GM18511 (cell line): ENCODE data around the gene FEV.
"Not testable (repeated sequence)": the region's sequence is repeated elsewhere in the genome, so short reads cannot be mapped to it uniquely, and the experiment has no call there.

Experiments
- ATAC-seq: cut with Tn5 transposase; IDR thresholded peaks from one replicate; pipeline ENCODE4 v1.9.1; 2021; ENCODE audit warnings: mild to moderate bottlenecking, moderate library complexity; ENCODE audit not compliant: unreplicated experiment

The FEV gene

DNA sequence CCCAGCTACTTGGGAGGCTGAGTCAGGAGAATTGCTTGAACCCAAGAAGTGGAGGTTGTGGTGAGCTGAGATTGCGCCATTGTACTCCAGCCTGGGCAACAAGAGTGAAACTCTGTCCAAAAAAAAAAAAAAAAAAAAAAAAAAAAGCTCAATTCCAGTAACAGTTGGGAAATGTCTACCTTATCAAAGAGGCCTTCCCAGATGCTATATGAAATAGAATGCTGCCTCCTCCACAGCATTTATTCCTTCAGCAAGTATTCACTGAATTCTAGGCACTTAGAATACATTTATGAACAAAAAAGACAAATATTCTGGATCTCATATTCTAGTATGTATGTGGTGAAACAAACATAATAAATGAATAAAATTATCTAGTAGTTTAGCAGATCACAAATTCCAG, 38.4 kb downstream of the FEV start:
- ATAC-seq: no peak

DNA sequence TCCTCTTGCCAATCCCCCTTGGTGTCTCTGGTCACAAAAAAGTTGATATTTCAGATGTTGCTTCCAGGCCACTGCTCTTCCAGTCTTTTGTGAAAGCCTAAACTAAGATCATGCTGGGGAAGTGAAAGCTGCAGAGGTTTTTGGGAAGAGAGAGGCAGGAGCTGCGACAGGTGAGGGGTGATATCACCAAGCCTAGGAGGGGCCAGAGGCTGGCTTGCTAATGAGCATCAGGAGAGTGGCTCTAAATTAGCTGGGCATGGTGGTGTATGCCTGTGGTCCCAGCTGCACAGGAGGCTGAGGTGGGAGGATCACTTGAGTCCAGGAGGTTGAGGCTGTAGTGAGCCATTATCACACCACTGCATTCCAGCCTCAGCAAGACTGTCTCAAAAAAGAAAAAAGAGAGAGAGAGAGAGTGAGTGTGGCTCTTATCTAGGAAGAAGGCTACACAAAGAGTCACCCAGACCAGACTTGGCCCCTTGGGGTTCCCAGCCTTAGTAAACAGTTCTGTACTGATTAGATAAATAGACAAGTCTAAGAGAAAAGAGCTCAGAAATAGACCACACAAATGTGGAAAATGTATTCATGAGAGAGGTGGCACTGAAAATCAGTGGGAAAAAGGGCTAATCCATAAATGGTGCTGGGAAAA, 40.1 kb downstream of the FEV start:
- ATAC-seq: no peak

DNA sequence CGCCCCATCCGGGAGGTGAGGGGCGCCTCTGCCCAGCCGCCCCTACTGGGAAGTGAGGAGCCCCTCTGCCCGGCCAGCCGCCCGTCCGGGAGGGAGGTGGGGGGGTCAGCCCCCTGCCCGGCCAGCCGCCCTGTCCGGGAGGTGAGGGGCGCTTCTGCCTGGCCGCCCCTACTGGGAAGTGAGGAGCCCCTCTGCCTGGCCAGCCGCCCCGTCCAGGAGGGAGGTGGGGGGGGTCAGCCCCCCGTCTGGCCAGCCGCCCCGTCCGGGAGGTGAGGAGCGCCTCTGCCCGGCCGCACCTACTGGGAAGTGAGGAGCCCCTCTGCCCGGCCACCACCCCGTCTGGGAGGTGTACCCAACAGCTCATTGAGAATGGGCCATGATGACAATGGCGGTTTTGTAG, 53.2 kb downstream of the FEV start:
- not testable (repeated sequence) for ATAC-seq
